ENCODE measurements around the gene FRK. TPM values are rescaled to one million over a fixed set of nuclear protein-coding genes. Genes with fewer than 3 reads are reported as not detected.

FRK gene
- total RNA-seq, 1 donor from 2014 or later = 0.11 TPM

DNA sequence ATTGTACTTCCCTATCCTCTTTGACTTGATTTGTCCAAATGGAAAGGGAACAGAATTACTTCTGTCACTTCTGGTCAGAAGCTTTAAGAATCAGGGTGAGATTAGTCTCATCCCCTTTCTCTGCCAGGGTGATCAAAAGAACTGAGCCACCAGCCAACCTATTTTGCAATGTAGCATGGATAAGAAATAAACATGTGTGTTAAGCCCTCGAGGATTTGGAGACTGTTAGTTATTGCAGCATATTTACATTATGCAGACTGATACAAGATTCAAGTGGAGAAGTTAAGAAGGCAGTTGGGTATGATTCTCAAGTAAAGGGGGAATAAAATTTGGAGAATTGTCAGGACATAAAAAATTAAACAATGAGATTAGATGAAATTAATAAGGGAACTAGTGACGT is 106.0 kb downstream of the FRK start:
- Histone ChIP-seq H3K79me2 (ENCODE audit: low read depth) (no peaks in the 10 kb centered on the region), H3K4me3 (no peak overlapping the region), H3K4me1 (no peaks in the 10 kb centered on the region), H4K20me1 (ENCODE audit: low read depth) (no peaks in the 10 kb centered on the region), H3K9ac (no peak overlapping the region), H3K27me3 (no peaks in the 10 kb centered on the region), H3K36me3 (no peaks in the 10 kb centered on the region), H3F3A (ENCODE audit: low read depth) (no peaks in the 10 kb centered on the region), H2AFZ (replicated peaks) (no peak overlapping the region), H3K4me2 (no peak overlapping the region), H3K9me3 (ENCODE audit: low read depth) (no peaks in the 10 kb centered on the region), H3K27ac (no peak overlapping the region)
- Mint-ChIP-seq H3K36me3 (no peaks in the 10 kb centered on the region), H3K27ac (no peak overlapping the region), H3K4me3 (no peak overlapping the region), H3K4me1 (no peaks in the 10 kb centered on the region), H3K27me3 (ENCODE audit: insufficient read depth, low read depth) (no peaks in the 10 kb centered on the region), H3K9me3 (no peaks in the 10 kb centered on the region)
- no peak for DNase-seq (ENCODE audit: low spot score)
- TF ChIP-seq, protein P1, sequence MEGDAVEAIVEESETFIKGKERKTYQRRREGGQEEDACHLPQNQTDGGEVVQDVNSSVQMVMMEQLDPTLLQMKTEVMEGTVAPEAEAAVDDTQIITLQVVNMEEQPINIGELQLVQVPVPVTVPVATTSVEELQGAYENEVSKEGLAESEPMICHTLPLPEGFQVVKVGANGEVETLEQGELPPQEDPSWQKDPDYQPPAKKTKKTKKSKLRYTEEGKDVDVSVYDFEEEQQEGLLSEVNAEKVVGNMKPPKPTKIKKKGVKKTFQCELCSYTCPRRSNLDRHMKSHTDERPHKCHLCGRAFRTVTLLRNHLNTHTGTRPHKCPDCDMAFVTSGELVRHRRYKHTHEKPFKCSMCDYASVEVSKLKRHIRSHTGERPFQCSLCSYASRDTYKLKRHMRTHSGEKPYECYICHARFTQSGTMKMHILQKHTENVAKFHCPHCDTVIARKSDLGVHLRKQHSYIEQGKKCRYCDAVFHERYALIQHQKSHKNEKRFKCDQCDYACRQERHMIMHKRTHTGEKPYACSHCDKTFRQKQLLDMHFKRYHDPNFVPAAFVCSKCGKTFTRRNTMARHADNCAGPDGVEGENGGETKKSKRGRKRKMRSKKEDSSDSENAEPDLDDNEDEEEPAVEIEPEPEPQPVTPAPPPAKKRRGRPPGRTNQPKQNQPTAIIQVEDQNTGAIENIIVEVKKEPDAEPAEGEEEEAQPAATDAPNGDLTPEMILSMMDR (IDR thresholded peaks at IDR 0.05) = no peak
- no peak for TF ChIP-seq EZH2 (IDR thresholded peaks at IDR 0.05)
- TF ChIP-seq EZH2phosphoT487 (IDR thresholded peaks at IDR 0.05) = no peak

DNA sequence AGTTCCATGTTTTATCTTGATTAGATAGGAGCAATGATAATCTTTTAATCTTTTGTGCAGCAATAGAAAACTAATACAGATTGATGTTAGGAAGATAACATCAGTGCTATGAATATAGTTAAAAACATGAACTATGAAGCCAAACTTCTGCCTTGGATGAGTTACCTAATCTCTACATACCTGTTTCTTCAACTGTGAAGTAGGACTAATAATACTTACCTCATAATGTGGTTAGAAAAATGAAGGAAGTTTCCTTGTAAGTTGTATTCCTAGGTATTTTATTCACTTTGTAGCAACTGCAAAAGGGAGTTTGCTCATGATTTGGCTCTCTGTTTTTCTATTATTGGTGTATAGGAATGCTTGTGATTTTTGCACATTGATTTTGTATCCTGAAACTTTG is 111.9 kb downstream of the FRK start:
- no peak overlapping the region for H3K27ac Mint-ChIP-seq
- no peaks in the 10 kb centered on the region for H3K4me1 Mint-ChIP-seq
- Histone ChIP-seq H3K4me2 (no peak overlapping the region), H3K36me3 (no peaks in the 10 kb centered on the region), H3K4me3 (no peak overlapping the region), H3K9me3 (ENCODE audit: low read depth) (no peaks in the 10 kb centered on the region), H3K27ac (no peak overlapping the region), H3K9ac (no peak overlapping the region), H3K27me3 (no peaks in the 10 kb centered on the region), H3F3A (ENCODE audit: low read depth) (no peaks in the 10 kb centered on the region), H3K79me2 (ENCODE audit: low read depth) (no peaks in the 10 kb centered on the region), H2AFZ (replicated peaks) (no peak overlapping the region), H4K20me1 (ENCODE audit: low read depth) (no peaks in the 10 kb centered on the region), H3K4me1 (no peaks in the 10 kb centered on the region)
- no peaks in the 10 kb centered on the region for H3K36me3 Mint-ChIP-seq
- TF ChIP-seq, protein P1 (IDR thresholded peaks at IDR 0.05) = no peak
- no peak for TF ChIP-seq EZH2 (IDR thresholded peaks at IDR 0.05)
- TF ChIP-seq EZH2phosphoT487 (IDR thresholded peaks at IDR 0.05) = no peak
- H3K4me3 Mint-ChIP-seq = no peak overlapping the region
- DNase-seq (ENCODE audit: low spot score) = no peak
- H3K9me3 Mint-ChIP-seq = no peaks in the 10 kb centered on the region
- H3K27me3 Mint-ChIP-seq (ENCODE audit: insufficient read depth, low read depth) = no peaks in the 10 kb centered on the region

DNA sequence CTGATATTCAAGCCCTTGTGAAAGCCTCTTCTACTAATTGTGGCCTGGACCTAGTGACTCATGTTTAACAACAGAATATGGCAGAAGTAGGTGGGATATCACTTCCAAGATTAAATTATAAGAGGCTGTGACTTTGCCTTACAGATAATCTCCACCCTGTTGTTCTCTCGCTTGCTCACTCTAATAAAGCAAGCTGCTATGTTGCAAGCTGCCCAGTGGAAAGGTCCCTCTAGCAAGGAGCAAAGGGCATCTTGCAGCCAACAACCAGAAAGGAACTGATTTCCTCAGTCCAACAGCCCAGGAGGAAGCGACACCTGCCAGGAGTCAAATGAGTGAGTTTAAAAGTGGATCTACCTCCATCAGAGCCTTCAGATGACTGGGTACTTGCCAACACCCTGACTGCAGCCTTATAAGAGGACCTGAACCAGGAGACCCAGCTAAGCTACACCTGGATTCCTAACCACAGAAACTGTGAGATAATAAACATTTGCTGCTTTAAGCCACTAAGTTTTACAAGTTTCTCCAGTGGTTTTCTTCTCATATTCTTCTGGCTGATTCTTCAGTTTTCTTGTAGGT is 112.6 kb downstream of the FRK start:
- Mint-ChIP-seq H3K27ac (no peak overlapping the region), H3K4me3 (no peak overlapping the region), H3K27me3 (ENCODE audit: insufficient read depth, low read depth) (no peaks in the 10 kb centered on the region), H3K4me1 (no peaks in the 10 kb centered on the region), H3K36me3 (no peaks in the 10 kb centered on the region), H3K9me3 (no peaks in the 10 kb centered on the region)
- no peaks in the 10 kb centered on the region for H3K36me3 ChIP-seq
- no peaks in the 10 kb centered on the region for H3K9me3 ChIP-seq (ENCODE audit: low read depth)
- H3K27me3 ChIP-seq = no peaks in the 10 kb centered on the region
- no peaks in the 10 kb centered on the region for H4K20me1 ChIP-seq (ENCODE audit: low read depth)
- no peak overlapping the region for H2AFZ ChIP-seq (replicated peaks)
- no peak overlapping the region for H3K4me2 ChIP-seq
- DNase-seq (ENCODE audit: low spot score) = no peak
- H3K4me3 ChIP-seq = no peak overlapping the region
- no peaks in the 10 kb centered on the region for H3F3A ChIP-seq (ENCODE audit: low read depth)
- no peak for TF ChIP-seq EZH2 (IDR thresholded peaks at IDR 0.05)
- TF ChIP-seq, protein P1 (IDR thresholded peaks at IDR 0.05) = no peak
- TF ChIP-seq EZH2phosphoT487 (IDR thresholded peaks at IDR 0.05) = no peak
- H3K4me1 ChIP-seq = no peaks in the 10 kb centered on the region
- no peaks in the 10 kb centered on the region for H3K79me2 ChIP-seq (ENCODE audit: low read depth)
- no peak overlapping the region for H3K27ac ChIP-seq
- H3K9ac ChIP-seq = no peak overlapping the region

All from neural progenitor cell (in vitro differentiated cells).